HG02973 (cell line): ENCODE measurements around the gene FAM43B.
A peak's percentile ranks its signal among the peaks of the same experiment; 100 is the strongest.
"Not testable (repeated sequence)": the region's sequence is repeated elsewhere in the genome, so short reads cannot be mapped to it uniquely, and the experiment has no call there.

Experiments used
- ATAC-seq: cut with Tn5 transposase; IDR thresholded peaks from one replicate; pipeline ENCODE4 v1.9.1; 2021; ENCODE audit warnings: moderate library complexity; ENCODE audit not compliant: unreplicated experiment

FAM43B gene

GRCh38 chr1:20551945-20552727, at the start of gene FAM43B:
TSS of gene FAM43B (plus strand) at chr1:20552573. CDS start at chr1:20552974, 401 bp downstream.
- ATAC-seq, result no peak

GRCh38 chr1:20505488-20505887, 46.9 kb upstream of the FAM43B start:
- ATAC-seq, result no peak

GRCh38 chr1:20507248-20507563, 45.2 kb upstream of the FAM43B start:
- peak; percentile 15 for ATAC-seq

- peak; percentile 79 for ATAC-seq
These were observed 44.6 kb upstream of the FAM43B start, which contains the start of gene MUL1 for GRCh38 chr1:20507564-20508410. TSS of gene MUL1 (minus strand) at chr1:20508151. CDS start at chr1:20508024, 127 bp downstream.

- ATAC-seq, result no peak
These were observed 44.0 kb upstream of the FAM43B start for GRCh38 chr1:20508411-20508771.

GRCh38 chr1:20511518-20512428, 40.6 kb upstream of the FAM43B start:
- no peak for ATAC-seq

- ATAC-seq, result not testable (repeated sequence)
These were observed 32.6 kb upstream of the FAM43B start for GRCh38 chr1:20519609-20520262.

- ATAC-seq, result no peak
These were observed 30.2 kb upstream of the FAM43B start for GRCh38 chr1:20521960-20522861.

- no peak for ATAC-seq
These were observed 26.1 kb upstream of the FAM43B start for GRCh38 chr1:20526267-20526666.

GRCh38 chr1:20528221-20528620, 24.2 kb upstream of the FAM43B start:
- no peak for ATAC-seq

GRCh38 chr1:20530306-20530705, 22.1 kb upstream of the FAM43B start:
- no peak for ATAC-seq

GRCh38 chr1:20530901-20531300, 21.5 kb upstream of the FAM43B start:
- ATAC-seq, result no peak

- ATAC-seq, result no peak
These were observed 18.7 kb upstream of the FAM43B start for GRCh38 chr1:20533635-20534034.

GRCh38 chr1:20534659-20535417, 17.5 kb upstream of the FAM43B start:
- ATAC-seq, result no peak

- ATAC-seq, result no peak
These were observed 14.1 kb upstream of the FAM43B start for GRCh38 chr1:20538227-20538626.

GRCh38 chr1:20538760-20539551, 13.4 kb upstream of the FAM43B start:
- ATAC-seq, result no peak

GRCh38 chr1:20540281-20540680, 12.1 kb upstream of the FAM43B start:
- no peak for ATAC-seq

- no peak for ATAC-seq
These were observed 5.7 kb upstream of the FAM43B start for GRCh38 chr1:20546637-20547036.
